ENCODE data around the gene GFPT1. TPM values are rescaled to one million over a fixed set of nuclear protein-coding genes. Genes with fewer than 3 reads are reported as not detected.

The GFPT1 gene
- total and polyA plus RNA-seq, 12 donors = 5.5 to 96.5 (median 29.0) TPM

- H3K36me3 ChIP-seq (replicated peaks in 1 of 2) = peaks cover 0 to 44% of the 10 kb centered on the region in 2 donors
These were observed 14.3 kb downstream of the GFPT1 start for GRCh38 chr2:69372767-69373166.

GRCh38 chr2:69369802-69370201, 17.2 kb downstream of the GFPT1 start:
- intact Hi-C loops (cut with DNase I) = no loop called here
- Histone ChIP-seq H3K9me3 (replicated peaks in 1 of 3) (no peaks in the 10 kb centered on the region), H3K27me3 (no peaks in the 10 kb centered on the region), H3K4me1 (replicated peaks in 1 of 2) (no peaks in the 10 kb centered on the region), H3K36me3 (replicated peaks in 1 of 2) (peaks cover 0 to 56% of the 10 kb centered on the region in 2 donors), H3K4me3 (no peak overlapping the region), H3K27ac (no peak overlapping the region)
- no peak for TF ChIP-seq CTCF (IDR thresholded peaks at IDR 0.05)
- no peak for TF ChIP-seq POLR2A (IDR thresholded peaks at IDR 0.05)
- WGBS, 4 donors = 88 to 92% (median 91%) methylated on average over 1 of the region's 1 CpG
- DNase-seq = no peak

More at GRCh38 chr2:69372767-69373166, 14.3 kb downstream of the GFPT1 start:
- TF ChIP-seq POLR2A (IDR thresholded peaks at IDR 0.05) (no peak), CTCF (IDR thresholded peaks at IDR 0.05) (no peak)
- Histone ChIP-seq H3K4me1 (replicated peaks in 1 of 2) (no peaks in the 10 kb centered on the region), H3K27ac (no peak overlapping the region), H3K9me3 (replicated peaks in 1 of 3) (no peaks in the 10 kb centered on the region), H3K4me3 (no peak overlapping the region), H3K27me3 (no peaks in the 10 kb centered on the region)
- no peak for DNase-seq
- intact Hi-C loops (cut with DNase I) = no loop called here

- H3K4me1 ChIP-seq (replicated peaks in 1 of 2) = no peaks in the 10 kb centered on the region
- H3K36me3 ChIP-seq (replicated peaks in 1 of 2) = peaks cover 0 to 61% of the 10 kb centered on the region in 2 donors
- DNase-seq = no peak
- H3K27me3 ChIP-seq = no peaks in the 10 kb centered on the region
- WGBS, 4 donors = 89 to 97% (median 94%) methylated on average over 7 of the region's 7 CpGs
- H3K27ac ChIP-seq = no peak overlapping the region
- intact Hi-C loops (cut with DNase I) = no loop called here
- H3K4me3 ChIP-seq = no peak overlapping the region
- no peaks in the 10 kb centered on the region for H3K9me3 ChIP-seq (replicated peaks in 1 of 3)
- TF ChIP-seq POLR2A (IDR thresholded peaks at IDR 0.05) (no peak), CTCF (IDR thresholded peaks at IDR 0.05) (no peak)
These were observed 18.4 kb downstream of the GFPT1 start for GRCh38 chr2:69368588-69368987.

- no peaks in the 10 kb centered on the region for H3K27me3 ChIP-seq
- H3K27ac ChIP-seq = no peak overlapping the region
- peaks cover 0 to 92% of the 10 kb centered on the region in 2 donors for H3K36me3 ChIP-seq (replicated peaks in 1 of 2)
- TF ChIP-seq CTCF (IDR thresholded peaks at IDR 0.05) = no peak
- no peak for TF ChIP-seq POLR2A (IDR thresholded peaks at IDR 0.05)
- no peak for DNase-seq
- H3K4me1 ChIP-seq (replicated peaks in 1 of 2) = no peaks in the 10 kb centered on the region
- H3K9me3 ChIP-seq (replicated peaks in 1 of 3) = no peaks in the 10 kb centered on the region
- H3K4me3 ChIP-seq = no peak overlapping the region
- intact Hi-C loops (cut with DNase I) = no loop called here
These were observed 27.7 kb downstream of the GFPT1 start for GRCh38 chr2:69359371-69359770.

Measured in adrenal gland (tissue), 12 donors.